GM23248 (cell line): ENCODE results near the gene HBS1L.

ENCODE experiments used
- EZH2 ChIP-seq: fragments of 200-600 bp; sonication (generic); IDR thresholded peaks from 2 replicates; pipeline ENCODE4 v1.6.1; 2018; ENCODE audit warnings: antibody characterized with exemption, mild to moderate bottlenecking; ENCODE audit not compliant: insufficient read depth, poor library complexity, severe bottlenecking
- EZH2phosphoT487 ChIP-seq: fragments of 200-600 bp; sonication (generic); IDR thresholded peaks from 2 replicates; pipeline ENCODE4 v1.6.1; 2018; ENCODE audit warnings: antibody characterized with exemption, moderate library complexity, mild to moderate bottlenecking, low read depth; ENCODE audit not compliant: insufficient read depth

- TF ChIP-seq EZH2 = no peak
- no peak for TF ChIP-seq EZH2phosphoT487
These were observed 41.4 kb downstream of the HBS1L start for GRCh38 chr6:135013211-135013610.
